Neural cell (in vitro differentiated cells): ENCODE measurements around the gene CACNA1E.

Experiments used
- MXI1 ChIP-seq: fragments of 450-650 bp; conservative IDR thresholded peaks from 2 replicates; pipeline ENCODE4 v1.6.1; 2014; ENCODE audit warnings: antibody characterized with exemption, mild to moderate bottlenecking; ENCODE audit not compliant: poor library complexity, severe bottlenecking
- POLR2AphosphoS5 ChIP-seq: IDR thresholded peaks from 2 replicates; pipeline ENCODE4 v1.6.1; 2012
- RAD21 ChIP-seq: fragments of 450-650 bp; conservative IDR thresholded peaks from 2 replicates; pipeline ENCODE4 v1.6.1; 2014; ENCODE audit warnings: antibody characterized with exemption, mild to moderate bottlenecking, moderate library complexity
- TAF1 ChIP-seq: IDR thresholded peaks from 2 replicates; pipeline ENCODE4 v1.6.1; 2012; ENCODE audit warnings: low read depth
- TF ChIP-seq, protein P1 (sequence below): fragments of 450-650 bp; IDR thresholded peaks from 2 replicates; pipeline ENCODE4 v1.5.1; 2014; ENCODE audit warnings: antibody characterized with exemption, mild to moderate bottlenecking, moderate library complexity; ENCODE audit not compliant: poor library complexity, severe bottlenecking
- TF ChIP-seq, protein P2 (sequence below): IDR thresholded peaks from 2 replicates; pipeline ENCODE4 v1.6.1; 2012; ENCODE audit warnings: borderline replicate concordance

DNA sequence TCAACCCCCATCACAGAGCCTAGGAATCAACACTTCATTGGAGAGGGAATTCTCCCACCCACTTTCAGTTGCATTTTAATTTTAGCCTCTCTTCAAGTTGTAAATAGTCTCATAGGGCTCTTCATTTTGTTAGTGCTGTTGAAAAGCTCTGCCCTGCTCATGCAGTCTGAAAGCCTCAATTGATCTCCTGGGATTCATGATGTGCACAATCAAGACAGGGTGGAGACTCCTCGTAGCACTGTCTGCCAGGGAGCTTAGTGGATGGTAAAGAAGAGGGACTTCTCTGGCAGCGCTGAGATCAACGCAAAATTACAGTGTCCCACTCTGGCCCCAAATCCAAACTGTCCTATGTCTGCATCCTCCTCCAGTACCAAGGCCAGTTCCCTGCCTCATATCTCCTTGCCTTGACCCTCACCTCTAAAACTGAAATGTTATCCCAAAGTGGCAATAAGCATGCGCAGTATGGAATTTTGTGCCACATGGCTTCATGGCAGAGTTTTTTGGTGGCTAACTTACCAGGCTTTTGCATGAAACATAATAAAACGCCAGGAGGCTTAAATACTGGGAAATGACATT is 282.2 kb downstream of the CACNA1E start:
- TF ChIP-seq, protein P1, sequence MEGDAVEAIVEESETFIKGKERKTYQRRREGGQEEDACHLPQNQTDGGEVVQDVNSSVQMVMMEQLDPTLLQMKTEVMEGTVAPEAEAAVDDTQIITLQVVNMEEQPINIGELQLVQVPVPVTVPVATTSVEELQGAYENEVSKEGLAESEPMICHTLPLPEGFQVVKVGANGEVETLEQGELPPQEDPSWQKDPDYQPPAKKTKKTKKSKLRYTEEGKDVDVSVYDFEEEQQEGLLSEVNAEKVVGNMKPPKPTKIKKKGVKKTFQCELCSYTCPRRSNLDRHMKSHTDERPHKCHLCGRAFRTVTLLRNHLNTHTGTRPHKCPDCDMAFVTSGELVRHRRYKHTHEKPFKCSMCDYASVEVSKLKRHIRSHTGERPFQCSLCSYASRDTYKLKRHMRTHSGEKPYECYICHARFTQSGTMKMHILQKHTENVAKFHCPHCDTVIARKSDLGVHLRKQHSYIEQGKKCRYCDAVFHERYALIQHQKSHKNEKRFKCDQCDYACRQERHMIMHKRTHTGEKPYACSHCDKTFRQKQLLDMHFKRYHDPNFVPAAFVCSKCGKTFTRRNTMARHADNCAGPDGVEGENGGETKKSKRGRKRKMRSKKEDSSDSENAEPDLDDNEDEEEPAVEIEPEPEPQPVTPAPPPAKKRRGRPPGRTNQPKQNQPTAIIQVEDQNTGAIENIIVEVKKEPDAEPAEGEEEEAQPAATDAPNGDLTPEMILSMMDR = no peak
- TF ChIP-seq POLR2AphosphoS5 (no peak), TAF1 (no peak), MXI1 (no peak), RAD21 (no peak)
- TF ChIP-seq, protein P2, sequence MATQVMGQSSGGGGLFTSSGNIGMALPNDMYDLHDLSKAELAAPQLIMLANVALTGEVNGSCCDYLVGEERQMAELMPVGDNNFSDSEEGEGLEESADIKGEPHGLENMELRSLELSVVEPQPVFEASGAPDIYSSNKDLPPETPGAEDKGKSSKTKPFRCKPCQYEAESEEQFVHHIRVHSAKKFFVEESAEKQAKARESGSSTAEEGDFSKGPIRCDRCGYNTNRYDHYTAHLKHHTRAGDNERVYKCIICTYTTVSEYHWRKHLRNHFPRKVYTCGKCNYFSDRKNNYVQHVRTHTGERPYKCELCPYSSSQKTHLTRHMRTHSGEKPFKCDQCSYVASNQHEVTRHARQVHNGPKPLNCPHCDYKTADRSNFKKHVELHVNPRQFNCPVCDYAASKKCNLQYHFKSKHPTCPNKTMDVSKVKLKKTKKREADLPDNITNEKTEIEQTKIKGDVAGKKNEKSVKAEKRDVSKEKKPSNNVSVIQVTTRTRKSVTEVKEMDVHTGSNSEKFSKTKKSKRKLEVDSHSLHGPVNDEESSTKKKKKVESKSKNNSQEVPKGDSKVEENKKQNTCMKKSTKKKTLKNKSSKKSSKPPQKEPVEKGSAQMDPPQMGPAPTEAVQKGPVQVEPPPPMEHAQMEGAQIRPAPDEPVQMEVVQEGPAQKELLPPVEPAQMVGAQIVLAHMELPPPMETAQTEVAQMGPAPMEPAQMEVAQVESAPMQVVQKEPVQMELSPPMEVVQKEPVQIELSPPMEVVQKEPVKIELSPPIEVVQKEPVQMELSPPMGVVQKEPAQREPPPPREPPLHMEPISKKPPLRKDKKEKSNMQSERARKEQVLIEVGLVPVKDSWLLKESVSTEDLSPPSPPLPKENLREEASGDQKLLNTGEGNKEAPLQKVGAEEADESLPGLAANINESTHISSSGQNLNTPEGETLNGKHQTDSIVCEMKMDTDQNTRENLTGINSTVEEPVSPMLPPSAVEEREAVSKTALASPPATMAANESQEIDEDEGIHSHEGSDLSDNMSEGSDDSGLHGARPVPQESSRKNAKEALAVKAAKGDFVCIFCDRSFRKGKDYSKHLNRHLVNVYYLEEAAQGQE = no peak
